Neuronal stem cell (in vitro differentiated cells): Measurements from ENCODE around the gene PACS2.

ENCODE experiments used
- DNase-seq: peaks from one replicate; pipeline ENCODE4 v3.0.0-alpha.2; 2013; ENCODE audit warnings: low spot score
- H2AFZ ChIP-seq: one replicate; pipeline ENCODE4 v1.6.1; 2013; ENCODE audit warnings: mild to moderate bottlenecking, low read length, inconsistent platforms
- H2AK5ac ChIP-seq: 2 replicates; pipeline ENCODE4 v1.6.1; 2013; ENCODE audit warnings: low read depth, mild to moderate bottlenecking, inconsistent platforms, low read length, moderate library complexity, mixed read lengths
- H2BK120ac ChIP-seq: 2 replicates; pipeline ENCODE4 v1.6.1; 2013; ENCODE audit warnings: low read depth, mild to moderate bottlenecking, inconsistent platforms, low read length, moderate library complexity, mixed read lengths
- H2BK12ac ChIP-seq: one replicate; pipeline ENCODE4 v1.6.1; 2013; ENCODE audit warnings: low read length, inconsistent platforms
- H2BK15ac ChIP-seq: 2 replicates; pipeline ENCODE4 v1.6.1; 2013; ENCODE audit warnings: mild to moderate bottlenecking, low read length, inconsistent platforms, mixed read lengths
- H2BK5ac ChIP-seq: one replicate; pipeline ENCODE4 v1.6.1; 2013; ENCODE audit warnings: inconsistent platforms, mild to moderate bottlenecking, low read length, moderate library complexity
- H3K14ac ChIP-seq: one replicate; pipeline ENCODE4 v1.6.1; 2013; ENCODE audit warnings: low read length, inconsistent platforms
- H3K18ac ChIP-seq: 2 replicates; pipeline ENCODE4 v1.6.1; 2013; ENCODE audit warnings: low read length, inconsistent platforms
- H3K23ac ChIP-seq: 2 replicates; pipeline ENCODE4 v1.6.1; 2013; ENCODE audit warnings: low read depth, mild to moderate bottlenecking, mixed read lengths, low read length, inconsistent platforms; ENCODE audit not compliant: poor library complexity
- H3K27ac ChIP-seq: replicated peaks from 3 replicates; pipeline ENCODE4 v1.5.1; 2013; ENCODE audit warnings: low read length, inconsistent platforms
- H3K27me3 ChIP-seq, 3 experiments: 2 replicates each; pipeline ENCODE4 v1.6.1; 2013; ENCODE audit warnings: low read length in 3 of 3, mild to moderate bottlenecking in 2 of 3, inconsistent platforms in 1 of 3, low read depth in 1 of 3, mixed read lengths in 1 of 3, moderate library complexity in 1 of 3; ENCODE audit not compliant: control insufficient read depth in 3 of 3, insufficient read depth in 3 of 3
- H3K36me3 ChIP-seq, 2 donors: replicated peaks in 1 of 2; 2 replicates each; pipeline ENCODE4 v1.6.1; 2013; ENCODE audit warnings: low read length in 2 of 2; ENCODE audit not compliant: control insufficient read depth in 2 of 2, insufficient read depth in 2 of 2
- H3K4ac ChIP-seq: 2 replicates; pipeline ENCODE4 v1.6.1; 2013; ENCODE audit warnings: inconsistent platforms, mild to moderate bottlenecking, low read length, moderate library complexity
- H3K4me1 ChIP-seq, 2 donors: 1 replicate in 1 of 2; 2 replicates in 1 of 2; pipeline ENCODE4 v1.6.1; 2013; ENCODE audit warnings: low read length in 2 of 2, low read depth in 1 of 2; ENCODE audit not compliant: control insufficient read depth in 2 of 2, insufficient read depth in 1 of 2
- H3K4me2 ChIP-seq: one replicate; pipeline ENCODE4 v1.6.1; 2013; ENCODE audit warnings: mild to moderate bottlenecking, low read length, inconsistent platforms; ENCODE audit not compliant: insufficient read depth, poor library complexity, severe bottlenecking
- H3K4me3 ChIP-seq, 2 donors: 2 replicates each; pipeline ENCODE4 v1.5.1; 2013; ENCODE audit warnings: low read length in 2 of 2, mild to moderate bottlenecking in 2 of 2, inconsistent platforms in 1 of 2, moderate library complexity in 1 of 2
- H3K79me1 ChIP-seq: one replicate; pipeline ENCODE4 v1.6.1; 2013; ENCODE audit warnings: low read depth, mild to moderate bottlenecking, inconsistent platforms, low read length, moderate library complexity
- H3K9ac ChIP-seq: one replicate; pipeline ENCODE4 v1.6.1; 2013; ENCODE audit warnings: mild to moderate bottlenecking, low read depth, low read length, inconsistent platforms; ENCODE audit not compliant: poor library complexity
- H3K9me3 ChIP-seq, 2 donors: replicated peaks in 1 of 2; 2 replicates each; pipeline versions ENCODE3 to v1.6.1; 2013; ENCODE audit warnings: low read length in 2 of 2, mild to moderate bottlenecking in 2 of 2, inconsistent platforms in 1 of 2, low read depth in 1 of 2, mixed read lengths in 1 of 2, moderate library complexity in 1 of 2; ENCODE audit not compliant: control insufficient read depth in 2 of 2, insufficient read depth in 1 of 2
- H4K8ac ChIP-seq: one replicate; pipeline ENCODE4 v1.6.1; 2013; ENCODE audit warnings: low read depth, mild to moderate bottlenecking, inconsistent platforms, low read length, moderate library complexity
- H4K91ac ChIP-seq: one replicate; pipeline ENCODE4 v1.6.1; 2013; ENCODE audit warnings: low read length, low read depth, mild to moderate bottlenecking, inconsistent platforms; ENCODE audit not compliant: poor library complexity
- WGBS, 2 donors: extraction: QIAGEN DNeasy Blood & Tissue Kit; methylation state at CpG; one replicate each; pipeline ENCODE4 v1.1.7; 2013; ENCODE audit warnings: missing lambda C conversion rate in 2 of 2, mixed read lengths in 1 of 2; ENCODE audit not compliant: insufficient read length in 2 of 2, insufficient replicate concordance in 1 of 2; ENCODE audit errors: extremely low coverage in 2 of 2; 5-methylcytosine and 5-hydroxymethylcytosine counted together

Gene PACS2

GRCh38 chr14:105330491-105330895 lies 15.9 kb downstream of the PACS2 start:
- Histone ChIP-seq H2AK5ac (no peak overlapping the region), H3K18ac (no peak overlapping the region), H3K4me1 (peaks cover 23 to 34% of the 10 kb centered on the region in 2 donors), H3K9ac (no peak overlapping the region), H4K8ac (no peak overlapping the region), H3K79me1 (peaks cover 6% of the 10 kb centered on the region), H4K91ac (no peak overlapping the region), H3K9me3 (peaks cover 0 to 7% of the 10 kb centered on the region in 2 donors), H3K4ac (no peak overlapping the region), H2AFZ (no peak overlapping the region), H3K4me3 (no peak overlapping the region), H3K27ac (no peak overlapping the region), H2BK15ac (no peak overlapping the region), H2BK12ac (no peak overlapping the region), H3K36me3 (peaks cover 0 to 2% of the 10 kb centered on the region in 2 donors), H2BK120ac (no peak overlapping the region), H3K23ac (no peak overlapping the region), H3K14ac (no peak overlapping the region), H2BK5ac (no peak overlapping the region), H3K4me2 (no peak overlapping the region), H3K27me3 (no peaks in the 10 kb centered on the region)
- no CpG with 5 or more reads among the region's 13 CpGs for WGBS, 2 donors
- no peak for DNase-seq

- Histone ChIP-seq H3K4me2 (no peak overlapping the region), H4K8ac (no peak overlapping the region), H3K27ac (no peak overlapping the region), H2AK5ac (no peak overlapping the region), H3K27me3 (no peaks in the 10 kb centered on the region), H3K79me1 (peaks cover 4% of the 10 kb centered on the region), H3K14ac (no peak overlapping the region), H3K4me3 (no peak overlapping the region), H3K4me1 (peaks cover 21 to 27% of the 10 kb centered on the region in 2 donors), H2BK15ac (no peak overlapping the region), H3K23ac (no peak overlapping the region), H2BK12ac (no peak overlapping the region), H3K18ac (no peak overlapping the region), H3K9ac (no peak overlapping the region), H2BK5ac (no peak overlapping the region), H2BK120ac (no peak overlapping the region), H3K36me3 (peaks cover 0 to 3% of the 10 kb centered on the region in 2 donors), H2AFZ (no peak overlapping the region), H3K9me3 (peaks cover 0 to 7% of the 10 kb centered on the region in 2 donors), H4K91ac (no peak overlapping the region), H3K4ac (no peak overlapping the region)
- no CpG with 5 or more reads among the region's 8 CpGs for WGBS, 2 donors
- DNase-seq, result no peak
These were observed 17.2 kb downstream of the PACS2 start for GRCh38 chr14:105331575-105332349.

GRCh38 chr14:105332350-105332874 lies 17.9 kb downstream of the PACS2 start:
- no peak overlapping the region for H3K4me2 ChIP-seq
- H3K27ac ChIP-seq, result no peak overlapping the region
- WGBS, 2 donors, result no CpG with 5 or more reads among the region's 11 CpGs
- peaks cover 15 to 22% of the 10 kb centered on the region in 2 donors for H3K4me1 ChIP-seq
- no peak overlapping the region for H2BK15ac ChIP-seq
- no peak overlapping the region for H2BK5ac ChIP-seq
- H3K4me3 ChIP-seq, result no peak overlapping the region
- H2AFZ ChIP-seq, result no peak overlapping the region
- no peak overlapping the region for H2AK5ac ChIP-seq
- no peak for DNase-seq
- H3K9ac ChIP-seq, result no peak overlapping the region
- no peak overlapping the region for H2BK12ac ChIP-seq
- H3K79me1 ChIP-seq, result peaks cover 4% of the 10 kb centered on the region
- no peak overlapping the region for H3K4ac ChIP-seq
- no peak overlapping the region for H4K91ac ChIP-seq
- H3K18ac ChIP-seq, result peak overlapping the region; percentile 51
- H2BK120ac ChIP-seq, result no peak overlapping the region
- peaks cover 0 to 7% of the 10 kb centered on the region in 2 donors for H3K36me3 ChIP-seq
- H3K14ac ChIP-seq, result no peak overlapping the region
- H3K27me3 ChIP-seq, result no peaks in the 10 kb centered on the region
- no peak overlapping the region for H3K23ac ChIP-seq
- H3K9me3 ChIP-seq, result peaks cover 0 to 7% of the 10 kb centered on the region in 2 donors
- no peak overlapping the region for H4K8ac ChIP-seq

GRCh38 chr14:105333020-105333490 lies 18.5 kb downstream of the PACS2 start:
- no peak for DNase-seq
- no peak overlapping the region for H2BK120ac ChIP-seq
- no peak overlapping the region for H3K27ac ChIP-seq
- H3K14ac ChIP-seq, result no peak overlapping the region
- H3K4ac ChIP-seq, result no peak overlapping the region
- peak overlapping the region; percentile 40 for H4K91ac ChIP-seq
- H3K18ac ChIP-seq, result peak overlapping the region; percentile 7
- H3K23ac ChIP-seq, result no peak overlapping the region
- no peak overlapping the region for H2BK5ac ChIP-seq
- peak overlapping the region; percentile 14 for H2AK5ac ChIP-seq
- H3K9ac ChIP-seq, result peak overlapping the region; percentile 5
- H2BK15ac ChIP-seq, result no peak overlapping the region
- H3K4me3 ChIP-seq, result no peak overlapping the region
- WGBS, 2 donors, result no CpG with 5 or more reads among the region's 15 CpGs
- H3K36me3 ChIP-seq, result peaks cover 0 to 7% of the 10 kb centered on the region in 2 donors
- H3K27me3 ChIP-seq, result no peaks in the 10 kb centered on the region
- no peak overlapping the region for H2AFZ ChIP-seq
- peaks cover 0 to 7% of the 10 kb centered on the region in 2 donors for H3K9me3 ChIP-seq
- no peak overlapping the region for H2BK12ac ChIP-seq
- peaks cover 11 to 21% of the 10 kb centered on the region in 2 donors for H3K4me1 ChIP-seq
- H4K8ac ChIP-seq, result no peak overlapping the region
- no peak overlapping the region for H3K4me2 ChIP-seq
- H3K79me1 ChIP-seq, result peaks cover 3% of the 10 kb centered on the region
